AG04449 (cell line): ENCODE measurements around the gene FRYL.

Experiments used
- CTCF ChIA-PET: fragments of 350-600 bp; formaldehyde crosslinking; extraction: SDS; loops from one replicate; lab custom pipeline; 2021; ENCODE audit warnings: antibody characterized with exemption; lab: Yijun Ruan, JAX
- POLR2A ChIA-PET: fragments of 400-600, 350-600 bp; formaldehyde crosslinking; extraction: SDS; loops from one replicate; lab custom pipeline; 2020; ENCODE audit warnings: antibody characterized with exemption, inconsistent platforms; lab: Yijun Ruan, JAX
- DNase-seq: peaks from one replicate; pipeline ENCODE4 v3.0.0-alpha.2; 2010; ENCODE audit warnings: low read depth, low spot score
- H3K4me3 ChIP-seq: 2 replicates; pipeline ENCODE4 v1.5.1; 2011; ENCODE audit warnings: low read depth, mild to moderate bottlenecking, control low read depth, low read length
- TF ChIP-seq, protein P1 (sequence below): IDR thresholded peaks from one replicate; pipeline ENCODE4 v1.5.1; 2011; ENCODE audit warnings: mild to moderate bottlenecking, moderate library complexity, low read length, control low read depth, inconsistent platforms; ENCODE audit not compliant: insufficient read depth; ENCODE audit errors: missing control alignments

Gene FRYL

DNA sequence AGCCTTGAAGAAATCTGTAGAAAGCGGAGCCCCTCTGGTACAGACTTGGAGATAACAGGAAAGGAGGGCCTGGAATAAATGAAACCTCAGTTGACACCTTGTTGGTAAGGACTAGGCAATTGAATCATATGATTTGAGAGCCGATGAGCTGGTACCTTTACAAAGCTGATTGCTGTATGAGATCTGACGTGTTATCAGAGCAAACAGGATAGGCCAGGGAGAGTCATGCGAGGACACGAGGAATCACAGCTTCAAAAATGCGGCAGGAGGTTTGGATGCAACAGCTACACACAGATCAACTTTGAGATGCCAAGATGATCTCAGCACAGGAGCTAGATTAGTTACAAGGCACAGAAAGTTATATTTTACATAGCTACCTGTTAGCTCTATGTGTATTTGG is 304.3 kb downstream of the FRYL start:
- no peak overlapping the region for H3K4me3 ChIP-seq
- ChIA-PET POLR2A (no interaction called here), CTCF (interaction anchor here (1.0 to 1.5 kb wide), 2 partner anchors 9 to 160 kb away, joined by 3 read pairs; no protein-coding TSS in a partner anchor)
- TF ChIP-seq, protein P1, sequence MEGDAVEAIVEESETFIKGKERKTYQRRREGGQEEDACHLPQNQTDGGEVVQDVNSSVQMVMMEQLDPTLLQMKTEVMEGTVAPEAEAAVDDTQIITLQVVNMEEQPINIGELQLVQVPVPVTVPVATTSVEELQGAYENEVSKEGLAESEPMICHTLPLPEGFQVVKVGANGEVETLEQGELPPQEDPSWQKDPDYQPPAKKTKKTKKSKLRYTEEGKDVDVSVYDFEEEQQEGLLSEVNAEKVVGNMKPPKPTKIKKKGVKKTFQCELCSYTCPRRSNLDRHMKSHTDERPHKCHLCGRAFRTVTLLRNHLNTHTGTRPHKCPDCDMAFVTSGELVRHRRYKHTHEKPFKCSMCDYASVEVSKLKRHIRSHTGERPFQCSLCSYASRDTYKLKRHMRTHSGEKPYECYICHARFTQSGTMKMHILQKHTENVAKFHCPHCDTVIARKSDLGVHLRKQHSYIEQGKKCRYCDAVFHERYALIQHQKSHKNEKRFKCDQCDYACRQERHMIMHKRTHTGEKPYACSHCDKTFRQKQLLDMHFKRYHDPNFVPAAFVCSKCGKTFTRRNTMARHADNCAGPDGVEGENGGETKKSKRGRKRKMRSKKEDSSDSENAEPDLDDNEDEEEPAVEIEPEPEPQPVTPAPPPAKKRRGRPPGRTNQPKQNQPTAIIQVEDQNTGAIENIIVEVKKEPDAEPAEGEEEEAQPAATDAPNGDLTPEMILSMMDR, result no peak
- DNase-seq, result no peak

- no peak overlapping the region for H3K4me3 ChIP-seq
- DNase-seq, result no peak
- CTCF ChIA-PET, result no interaction called here
- POLR2A ChIA-PET, result no interaction called here
- TF ChIP-seq, protein P1, result no peak
Observed at GRCh38 chr4:48472794-48473193, 307.3 kb downstream of the FRYL start.

GRCh38 chr4:48470570-48470969 is 309.5 kb downstream of the FRYL start:
- POLR2A ChIA-PET, result no interaction called here
- CTCF ChIA-PET, result interaction anchor here (1.0 kb wide), 1 partner anchor 18 kb away, joined by 3 read pairs; no protein-coding TSS in a partner anchor
- no peak overlapping the region for H3K4me3 ChIP-seq

GRCh38 chr4:48470137-48470536 is 309.9 kb downstream of the FRYL start:
- ChIA-PET CTCF (interaction anchor here (1.2 kb wide), 1 partner anchor 77 kb away, joined by 5 read pairs; no protein-coding TSS in a partner anchor), POLR2A (no interaction called here)
- H3K4me3 ChIP-seq, result no peak overlapping the region
- no peak for DNase-seq
- TF ChIP-seq, protein P1, result no peak

More at GRCh38 chr4:48470570-48470969, 309.5 kb downstream of the FRYL start:
- DNase-seq, result no peak
- TF ChIP-seq, protein P1, result no peak

- no peak overlapping the region for H3K4me3 ChIP-seq
- DNase-seq, result no peak
- ChIA-PET CTCF (interaction anchor here (1.0 kb wide), 1 partner anchor 14 kb away, joined by 3 read pairs; no protein-coding TSS in a partner anchor), POLR2A (interaction anchor here (0.6 kb wide), 1 partner anchor 13 kb away, joined by 3 read pairs; no protein-coding TSS in a partner anchor)
- TF ChIP-seq, protein P1, result no peak
Observed at GRCh38 chr4:48467891-48468290, 312.2 kb downstream of the FRYL start.

- H3K4me3 ChIP-seq, result no peak overlapping the region
- CTCF ChIA-PET, result interaction anchor here (1.0 kb wide), 1 partner anchor 13 kb away, joined by 3 read pairs; no protein-coding TSS in a partner anchor
- POLR2A ChIA-PET, result no interaction called here
- TF ChIP-seq, protein P1, result no peak
- DNase-seq, result no peak
Observed at GRCh38 chr4:48467442-48467841, 312.6 kb downstream of the FRYL start.
